Pancreas (tissue), 10 donors: ENCODE data around the gene MYO1E. TPM values are rescaled to one million over a fixed set of nuclear protein-coding genes. Genes with fewer than 3 reads are reported as not detected.

Experiments
- ATAC-seq, 4 donors: fragments of 200-7000 bp; cut with Tn5 transposase; one replicate each; pipeline versions ENCODE4 v1.8.0 to v1.9.1; 2020; ENCODE audit warnings: mild to moderate bottlenecking in 4 of 4, moderate library complexity in 4 of 4
- DNase-seq, 6 donors: peaks; one replicate each; pipeline ENCODE4 v3.0.0-alpha.2; 2020
- FAIRE-seq: peaks from 2 replicates; lab custom pipeline; 2012; peaks lifted over from hg19 to GRCh38; lab: Jason Lieb, UNC
- H3K27ac ChIP-seq, 4 donors: fragments of 200-600 bp; sonication (generic); 1 replicate in 3 of 4; 2 replicates in 1 of 4; pipeline versions ENCODE4 v1.5.0 to v1.8.0; 2020
- H3K27me3 ChIP-seq, 4 donors: fragments of 200-600 bp; one replicate each; pipeline ENCODE4 v1.8.0; 2021
- H3K36me3 ChIP-seq, 3 donors: fragments of 200-600 bp; sonication (generic) in 1 of 3; one replicate each; pipeline versions ENCODE4 v1.5.0 to v1.8.0; 2020 to 2021
- H3K4me1 ChIP-seq, 3 donors: fragments of 200-600 bp; one replicate each; pipeline ENCODE4 v1.8.0; 2021
- H3K4me3 ChIP-seq, 4 donors: fragments of 200-600 bp; sonication (generic) in 2 of 4; one replicate each; pipeline versions ENCODE4 v1.5.0 to v1.8.0; 2020 to 2021
- H3K9me3 ChIP-seq, 4 donors: fragments of 200-600 bp; one replicate each; pipeline ENCODE4 v1.8.0; 2021
- CTCF ChIP-seq, 4 donors: fragments of 200-600 bp; sonication (generic) in 3 of 4; IDR thresholded peaks; one replicate each; pipeline versions ENCODE4 v1.5.0 to v1.8.0; 2021; ENCODE audit warnings: antibody characterized with exemption in 4 of 4
- WGBS, 2 donors: extraction: QIAGEN DNeasy Blood & Tissue Kit; methylation state at CpG; one replicate each; pipeline ENCODE4 v1.1.7; 2013; 5-methylcytosine and 5-hydroxymethylcytosine counted together
- intact Hi-C, 3 donors: fragments of 100-400 bp; cut with DNase I; formaldehyde crosslinking; loops; one replicate each; pipeline versions ENCODE4 v1.11.1 to v1.14.2; 2022
- polyA plus RNA-seq, 2 donors: library from polyadenylated mRNA; stranded (reverse); fragments of 200-250 nt; gene quantifications; one replicate each; pipeline ENCODE4 v1.2.3, GENCODE V29; 2013
- total RNA-seq, 6 donors: library from RNA; stranded (reverse); fragmentation: NEBNext Ultra II Directional in 4 of 6; extraction: Animal tissue kit (Norgen Biotek cat#: 25700) in 4 of 6; gene quantifications; one replicate each; pipeline versions ENCODE4 v1.2.1 to v1.2.4, GENCODE V29; 2021 to 2023
- donor health status: healthy with polysubstance abuse.
- donor health status: DM: no; HTN: no; CAD: no; lungs with moderate emphysema.
- donor health status: DM: no; HTN: no; CAD: no.
- donor health status: control.
- donor health status: control.
- donor health status: Bipolar disorder and iron deficiency.
- donor health status: DM: yes; HTN: yes; CAD: no.
- donor health status: DM: no; HTN: no; CAD: no.
- donor health status: DM: no; HTN: no; CAD: no.
- donor health status: DM: yes; HTN: yes; CAD: no.

Gene MYO1E
- total and polyA plus RNA-seq, 8 donors = 7.8 to 81.1 (median 25.6) TPM

- no peaks in the 10 kb centered on the region for H3K36me3 ChIP-seq
- intact Hi-C loops = no loop called here
- WGBS, 2 donors = 51 to 53% methylated on average over 6 of the region's 6 CpGs
- H3K27ac ChIP-seq = peak overlapping the region in 2 of 4 donors; percentile 46 to 55
- DNase-seq (peak; percentile 49 to 85 (median 78)), FAIRE-seq (no peak), ATAC-seq (peak; percentile 76 to 92 (median 88))
- H3K4me3 ChIP-seq = no peak overlapping the region
- TF ChIP-seq CTCF (IDR thresholded peaks at IDR 0.05) = no peak
- H3K4me1 ChIP-seq = peaks cover 0 to 18% (median 10%) of the 10 kb centered on the region in 3 donors
- H3K9me3 ChIP-seq = no peaks in the 10 kb centered on the region
- no peaks in the 10 kb centered on the region for H3K27me3 ChIP-seq
These were observed 58.9 kb downstream of the MYO1E start for GRCh38 chr15:59313641-59314332.

- 86% methylated on average over 7 of the region's 7 CpGs for WGBS, 2 donors
- Histone ChIP-seq H3K27me3 (no peaks in the 10 kb centered on the region), H3K4me3 (no peak overlapping the region), H3K36me3 (no peaks in the 10 kb centered on the region), H3K4me1 (peaks cover 0 to 18% (median 10%) of the 10 kb centered on the region in 3 donors), H3K9me3 (no peaks in the 10 kb centered on the region), H3K27ac (no peak overlapping the region)
- ATAC-seq (peak in 1 of 4 donors; percentile 11), DNase-seq (no peak), FAIRE-seq (no peak)
- intact Hi-C loops = no loop called here
- TF ChIP-seq CTCF (IDR thresholded peaks at IDR 0.05) = no peak
These were observed 60.5 kb downstream of the MYO1E start for GRCh38 chr15:59312205-59312604.

GRCh38 chr15:59311195-59311594 lies 61.5 kb downstream of the MYO1E start:
- DNase-seq (no peak), FAIRE-seq (no peak), ATAC-seq (no peak)
- Histone ChIP-seq H3K4me3 (no peak overlapping the region), H3K27me3 (no peaks in the 10 kb centered on the region), H3K9me3 (no peaks in the 10 kb centered on the region), H3K4me1 (peaks cover 0 to 14% (median 3%) of the 10 kb centered on the region in 3 donors), H3K27ac (no peak overlapping the region), H3K36me3 (no peaks in the 10 kb centered on the region)
- intact Hi-C loops = no loop called here
- TF ChIP-seq CTCF (IDR thresholded peaks at IDR 0.05) = no peak
- WGBS, 2 donors = 96 to 99% methylated on average over 8 of the region's 8 CpGs

- ATAC-seq = no peak
- intact Hi-C loops = no loop called here
- H3K27me3 ChIP-seq = no peaks in the 10 kb centered on the region
- no peaks in the 10 kb centered on the region for H3K36me3 ChIP-seq
- H3K4me1 ChIP-seq = peaks cover 0 to 14% (median 5%) of the 10 kb centered on the region in 3 donors
- no peak for DNase-seq
- TF ChIP-seq CTCF (IDR thresholded peaks at IDR 0.05) = no peak
- 71 to 82% methylated on average over 5 of the region's 5 CpGs for WGBS, 2 donors
- no peak overlapping the region for H3K27ac ChIP-seq
- no peaks in the 10 kb centered on the region for H3K9me3 ChIP-seq
- H3K4me3 ChIP-seq = no peak overlapping the region
- no peak for FAIRE-seq
These were observed 63.3 kb downstream of the MYO1E start for GRCh38 chr15:59309405-59309804.

GRCh38 chr15:59307165-59307537 lies 65.5 kb downstream of the MYO1E start:
- Histone ChIP-seq H3K4me3 (no peak overlapping the region), H3K9me3 (no peaks in the 10 kb centered on the region), H3K36me3 (no peaks in the 10 kb centered on the region), H3K27me3 (no peaks in the 10 kb centered on the region), H3K27ac (no peak overlapping the region), H3K4me1 (peaks cover 0 to 7% (median 6%) of the 10 kb centered on the region in 3 donors)
- intact Hi-C loops = no loop called here
- no peak for TF ChIP-seq CTCF (IDR thresholded peaks at IDR 0.05)
- 91 to 94% methylated on average over 6 of the region's 6 CpGs for WGBS, 2 donors
- no peak for FAIRE-seq
- DNase-seq = no peak
- no peak for ATAC-seq
